H1 (cell line): ENCODE results near the gene PRTN3. TPM values are rescaled to one million over a fixed set of nuclear protein-coding genes. Genes with fewer than 3 reads are reported as not detected.
"Not testable (repeated sequence)": the region's sequence is repeated elsewhere in the genome, so short reads cannot be mapped to it uniquely, and the experiment has no call there.

ENCODE experiments used
- CTCF ChIA-PET: fragments of 300-600 bp; sonication (Branson Sonifier 250); formaldehyde crosslinking; loops from one replicate; lab custom pipeline; 2021; ENCODE audit not compliant: partially characterized antibody; lab: Charles Lee
- POLR2A ChIA-PET: fragments of 300-600 bp; sonication (Branson Sonifier 250); formaldehyde crosslinking; loops from one replicate; lab custom pipeline; 2021; ENCODE audit warnings: inconsistent platforms; ENCODE audit not compliant: partially characterized antibody; lab: Charles Lee
- DNase-seq, 2 experiments: peaks; one replicate each; pipeline versions ENCODE4 v3.0.0 to v3.0.0-alpha.2; 2010 to 2022; ENCODE audit warnings: low spot score in 2 of 2, low read depth in 1 of 2, mixed read lengths in 1 of 2
- FAIRE-seq: peaks from 2 replicates; lab custom pipeline; 2011; peaks lifted over from hg19 to GRCh38; lab: Jason Lieb, UNC
- H2AFZ ChIP-seq: 2 replicates; pipeline ENCODE4 v1.8.1; 2012; ENCODE audit warnings: low read length, inconsistent platforms
- H2AK5ac ChIP-seq: 2 replicates; pipeline ENCODE4 v1.6.1; 2013; ENCODE audit warnings: low read depth, low read length
- H2BK120ac ChIP-seq: replicated peaks from 2 replicates; pipeline ENCODE3; 2013; ENCODE audit warnings: low read depth, low read length, inconsistent platforms
- H2BK12ac ChIP-seq: 2 replicates; pipeline ENCODE4 v1.6.1; 2013; ENCODE audit warnings: low read depth, low read length
- H2BK15ac ChIP-seq: 2 replicates; pipeline ENCODE4 v1.6.1; 2013; ENCODE audit warnings: low read length
- H2BK20ac ChIP-seq: 2 replicates; pipeline ENCODE4 v1.6.1; 2013; ENCODE audit warnings: low read length
- H2BK5ac ChIP-seq: 2 replicates; pipeline ENCODE4 v1.6.1; 2013; ENCODE audit warnings: low read depth, low read length
- H3K14ac ChIP-seq: 2 replicates; pipeline ENCODE4 v1.6.1; 2013; ENCODE audit warnings: inconsistent platforms; ENCODE audit not compliant: insufficient read length
- H3K18ac ChIP-seq: 2 replicates; pipeline ENCODE4 v1.6.1; 2013; ENCODE audit warnings: low read length; ENCODE audit errors: extremely low read depth
- H3K23ac ChIP-seq: 2 replicates; pipeline ENCODE4 v1.6.1; 2013; ENCODE audit warnings: inconsistent platforms; ENCODE audit not compliant: insufficient read length
- H3K23me2 ChIP-seq: 2 replicates; pipeline ENCODE4 v1.6.1; 2013; ENCODE audit warnings: low read depth, low read length
- H3K27ac ChIP-seq: 2 replicates; pipeline ENCODE4 v1.6.1; 2011; ENCODE audit warnings: low read depth, low read length, inconsistent platforms
- H3K27me3 ChIP-seq, 4 experiments: replicated peaks in 1 of 4; 1 replicate in 1 of 4; 2 replicates in 3 of 4; pipeline versions ENCODE4 v1.6.1 to v1.8.1; 2011 to 2013; ENCODE audit warnings: low read length in 3 of 4, mild to moderate bottlenecking in 3 of 4, inconsistent platforms in 2 of 4, mixed read lengths in 2 of 4, moderate library complexity in 1 of 4; ENCODE audit not compliant: control insufficient read depth in 3 of 4, insufficient read depth in 3 of 4; ENCODE audit errors: extremely low read depth in 1 of 4
- H3K36me3 ChIP-seq, 4 experiments: 2 replicates each; pipeline versions ENCODE4 v1.6.1 to v1.8.1; 2011 to 2013; ENCODE audit warnings: mild to moderate bottlenecking in 4 of 4, low read length in 3 of 4, moderate library complexity in 2 of 4, control low read depth in 1 of 4, inconsistent platforms in 1 of 4; ENCODE audit not compliant: insufficient read depth in 4 of 4, control insufficient read depth in 2 of 4
- H3K4ac ChIP-seq: replicated peaks from 2 replicates; pipeline ENCODE3; 2013; ENCODE audit warnings: low read length, low read depth, mixed read lengths, inconsistent platforms; ENCODE audit not compliant: insufficient read length
- H3K4me1 ChIP-seq, 4 experiments: replicated peaks in 1 of 4; 1 replicate in 1 of 4; 2 replicates in 3 of 4; pipeline versions ENCODE4 v1.6.1 to v1.8.1; 2011 to 2013; ENCODE audit warnings: low read length in 3 of 4, inconsistent platforms in 2 of 4, mixed read lengths in 1 of 4; ENCODE audit not compliant: insufficient read depth in 4 of 4, control insufficient read depth in 3 of 4
- H3K4me2 ChIP-seq, 2 experiments: 2 replicates each; pipeline versions ENCODE4 v1.6.1 to v1.8.1; 2011 to 2013; ENCODE audit warnings: low read depth in 2 of 2, low read length in 2 of 2, control low read depth in 1 of 2, inconsistent platforms in 1 of 2, mild to moderate bottlenecking in 1 of 2; ENCODE audit not compliant: insufficient read depth in 1 of 2
- H3K4me3 ChIP-seq, 4 experiments: fragments of 200-600, 300-600 bp in 1 of 4; sonication (generic), shearing (Covaris generic), sonication (Bioruptor Twin) in 1 of 4; 2 replicates each; pipeline versions ENCODE4 v1.5.1 to v1.8.1; 2011 to 2016; ENCODE audit warnings: low read length in 4 of 4, low read depth in 3 of 4, control low read depth in 2 of 4, inconsistent platforms in 2 of 4, mild to moderate bottlenecking in 2 of 4, mixed read lengths in 1 of 4, moderate library complexity in 1 of 4; ENCODE audit not compliant: insufficient read depth in 2 of 4; ENCODE audit errors: extremely low read depth in 1 of 4
- H3K56ac ChIP-seq: replicated peaks from 2 replicates; pipeline ENCODE3; 2013; ENCODE audit warnings: low read depth, mild to moderate bottlenecking, mixed read lengths, low read length, inconsistent platforms; ENCODE audit not compliant: insufficient read length
- H3K79me1 ChIP-seq: 2 replicates; pipeline ENCODE4 v1.6.1; 2013; ENCODE audit warnings: low read depth, low read length, control low read depth
- H3K79me2 ChIP-seq, 2 experiments: 2 replicates each; pipeline versions ENCODE4 v1.6.1 to v1.8.1; 2012 to 2013; ENCODE audit warnings: low read length in 2 of 2, mild to moderate bottlenecking in 2 of 2, inconsistent platforms in 1 of 2; ENCODE audit not compliant: insufficient read depth in 2 of 2, control insufficient read depth in 1 of 2
- H3K9ac ChIP-seq, 4 experiments: replicated peaks in 1 of 4; 1 replicate in 1 of 4; 2 replicates in 3 of 4; pipeline versions ENCODE4 v1.6.1 to v1.8.1; 2011 to 2013; ENCODE audit warnings: low read depth in 3 of 4, low read length in 3 of 4, control low read depth in 2 of 4, mild to moderate bottlenecking in 2 of 4, moderate library complexity in 2 of 4, inconsistent platforms in 1 of 4; ENCODE audit errors: extremely low read depth in 1 of 4
- H3K9me3 ChIP-seq, 2 experiments: 2 replicates each; pipeline versions ENCODE4 v1.6.1 to v1.8.1; 2012 to 2013; ENCODE audit warnings: mild to moderate bottlenecking in 2 of 2, moderate library complexity in 2 of 2, control low read depth in 1 of 2, inconsistent platforms in 1 of 2, low read depth in 1 of 2, low read length in 1 of 2, mixed read lengths in 1 of 2; ENCODE audit not compliant: insufficient read depth in 2 of 2
- H4K20me1 ChIP-seq, 2 experiments: replicated peaks in 1 of 2; 2 replicates each; pipeline versions ENCODE3 to v1.8.1; 2011 to 2013; ENCODE audit warnings: inconsistent platforms in 2 of 2, low read length in 2 of 2, mild to moderate bottlenecking in 1 of 2; ENCODE audit not compliant: insufficient read depth in 2 of 2, control insufficient read depth in 1 of 2
- H4K5ac ChIP-seq: 2 replicates; pipeline ENCODE4 v1.6.1; 2013; ENCODE audit warnings: low read length, low read depth, mixed read lengths, inconsistent platforms; ENCODE audit not compliant: insufficient read length
- H4K8ac ChIP-seq: 2 replicates; pipeline ENCODE4 v1.8.0; 2013; ENCODE audit warnings: mild to moderate bottlenecking, moderate library complexity, low read length, inconsistent platforms; ENCODE audit not compliant: insufficient read depth; ENCODE audit errors: extremely low read depth
- H4K91ac ChIP-seq: replicated peaks from 2 replicates; pipeline ENCODE3; 2013; ENCODE audit warnings: low read length, mixed read lengths, inconsistent platforms; ENCODE audit not compliant: insufficient read length
- JUND ChIP-seq: IDR thresholded peaks from 2 replicates; pipeline ENCODE4 v1.6.1; 2011; ENCODE audit warnings: mild to moderate bottlenecking, improper control_type of control experiment, low read length
- KDM1A ChIP-seq: fragments of 200-600, 300-600 bp; sonication (generic); IDR thresholded peaks from 2 replicates; pipeline ENCODE4 v1.7.1; 2016; ENCODE audit warnings: mild to moderate bottlenecking, low read length, borderline replicate concordance
- RAD21 ChIP-seq, 2 experiments: IDR thresholded peaks in 1 of 2; conservative IDR thresholded peaks in 1 of 2; 2 replicates each; pipeline ENCODE4 v1.6.1; 2011; ENCODE audit warnings: low read depth in 2 of 2, low read length in 2 of 2, improper control_type of control experiment in 1 of 2, inconsistent platforms in 1 of 2, mild to moderate bottlenecking in 1 of 2, moderate library complexity in 1 of 2
- WGBS, 2 experiments: shearing (Covaris generic) in 1 of 2; methylation state at CpG; one replicate each; pipeline versions ENCODE4 v1.1.6 to v1.1.7; 2013 to 2015; ENCODE audit warnings: low lambda C conversion rate in 2 of 2, mixed read lengths in 2 of 2, inconsistent platforms in 1 of 2, low coverage in 1 of 2, missing lambda C conversion rate in 1 of 2; ENCODE audit not compliant: insufficient replicate concordance in 2 of 2, insufficient coverage in 1 of 2, insufficient read length in 1 of 2; ENCODE audit errors: extremely low coverage in 1 of 2, missing lambda C conversion rate in 1 of 2; 5-methylcytosine and 5-hydroxymethylcytosine counted together
- polyA plus RNA-seq, 7 experiments: library from polyadenylated mRNA; depleted of rRNA in 3 of 7; stranded (reverse) in 5 of 7; unstranded in 2 of 7; fragments of >200 nt in 5 of 7; fragments of 200-250 nt in 2 of 7; gene quantifications; 1 replicate in 5 of 7; 2 replicates in 1 of 7; 4 replicates in 1 of 7; pipeline versions ENCODE4 v1.2.1 to v1.2.3, GENCODE V29; 2011 to 2013; ENCODE audit warnings: missing spikeins in 2 of 7, mixed read lengths in 2 of 7
- total RNA-seq: library from RNA; stranded (reverse); fragmentation: NEBNext Ultra II Directional; extraction: Animal tissue kit (Norgen Biotek cat#: 25700); gene quantifications from 2 replicates; pipeline ENCODE4 v1.2.1, GENCODE V29; 2021
- TF ChIP-seq, protein P1 (sequence below), 3 experiments: IDR thresholded peaks; 1 replicate in 2 of 3; 2 replicates in 1 of 3; pipeline versions ENCODE4 v1.5.1 to v1.6.1; 2011; ENCODE audit warnings: low read length in 3 of 3, mild to moderate bottlenecking in 3 of 3, inconsistent platforms in 2 of 3, low read depth in 1 of 3, moderate library complexity in 1 of 3; ENCODE audit not compliant: insufficient read depth in 1 of 3; ENCODE audit errors: control extremely low read depth in 1 of 3
- TF ChIP-seq, protein P2 (sequence below): IDR thresholded peaks from 2 replicates; pipeline ENCODE4 v1.6.1; 2011; ENCODE audit warnings: low read depth, mild to moderate bottlenecking, low read length; ENCODE audit not compliant: insufficient read depth

PRTN3 gene
- total and polyA plus RNA-seq, 2 of the 8 experiments (the other 6 are each of a cell fraction or from before 2014, with no cell fraction given), result 0.39 to 2.1 TPM

DNA sequence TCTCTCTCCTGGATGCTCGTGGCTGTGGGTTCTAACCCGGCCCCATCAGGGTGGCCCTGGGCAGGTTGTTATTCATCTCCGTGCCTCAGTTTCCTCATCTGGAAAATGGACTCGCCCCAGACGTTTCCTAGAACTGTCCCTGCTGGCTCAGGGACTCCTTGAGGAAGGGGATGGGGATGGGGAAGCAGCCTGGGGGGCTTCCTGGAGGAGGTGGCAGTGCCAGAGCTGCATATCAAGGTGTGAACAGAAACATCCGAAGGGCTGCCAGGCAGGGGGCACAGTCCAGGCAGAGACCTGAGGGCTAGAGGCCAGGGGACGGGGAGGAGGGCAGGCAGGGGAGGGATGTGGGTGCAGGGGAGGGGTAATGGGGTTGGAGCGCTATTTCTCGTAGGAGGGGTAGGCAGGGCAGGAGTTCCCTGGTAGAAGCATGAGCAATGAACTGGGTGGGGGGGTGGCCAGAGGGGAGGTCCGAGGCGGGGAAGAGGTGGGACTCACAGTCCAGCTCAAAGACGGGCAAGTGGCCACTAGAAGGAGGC, 7.7 kb downstream of the PRTN3 start (continued):
- TF ChIP-seq RAD21 (IDR thresholded peaks at IDR 0.05 in 1 of 2, conservative IDR thresholded peaks at IDR 0.05 in 1 of 2; ENCODE audit: low read depth in 2 of 2, low read length in 2 of 2), result no peak
- TF ChIP-seq, protein P1, sequence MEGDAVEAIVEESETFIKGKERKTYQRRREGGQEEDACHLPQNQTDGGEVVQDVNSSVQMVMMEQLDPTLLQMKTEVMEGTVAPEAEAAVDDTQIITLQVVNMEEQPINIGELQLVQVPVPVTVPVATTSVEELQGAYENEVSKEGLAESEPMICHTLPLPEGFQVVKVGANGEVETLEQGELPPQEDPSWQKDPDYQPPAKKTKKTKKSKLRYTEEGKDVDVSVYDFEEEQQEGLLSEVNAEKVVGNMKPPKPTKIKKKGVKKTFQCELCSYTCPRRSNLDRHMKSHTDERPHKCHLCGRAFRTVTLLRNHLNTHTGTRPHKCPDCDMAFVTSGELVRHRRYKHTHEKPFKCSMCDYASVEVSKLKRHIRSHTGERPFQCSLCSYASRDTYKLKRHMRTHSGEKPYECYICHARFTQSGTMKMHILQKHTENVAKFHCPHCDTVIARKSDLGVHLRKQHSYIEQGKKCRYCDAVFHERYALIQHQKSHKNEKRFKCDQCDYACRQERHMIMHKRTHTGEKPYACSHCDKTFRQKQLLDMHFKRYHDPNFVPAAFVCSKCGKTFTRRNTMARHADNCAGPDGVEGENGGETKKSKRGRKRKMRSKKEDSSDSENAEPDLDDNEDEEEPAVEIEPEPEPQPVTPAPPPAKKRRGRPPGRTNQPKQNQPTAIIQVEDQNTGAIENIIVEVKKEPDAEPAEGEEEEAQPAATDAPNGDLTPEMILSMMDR (IDR thresholded peaks at IDR 0.05; ENCODE audit: control extremely low read depth in 1 of 3, insufficient read depth in 1 of 3, low read depth in 1 of 3, low read length in 3 of 3), result no peak
- TF ChIP-seq KDM1A, result no peak
- TF ChIP-seq, protein P2, sequence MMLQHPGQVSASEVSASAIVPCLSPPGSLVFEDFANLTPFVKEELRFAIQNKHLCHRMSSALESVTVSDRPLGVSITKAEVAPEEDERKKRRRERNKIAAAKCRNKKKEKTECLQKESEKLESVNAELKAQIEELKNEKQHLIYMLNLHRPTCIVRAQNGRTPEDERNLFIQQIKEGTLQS, result no peak
- TF ChIP-seq JUND, result no peak

DNA sequence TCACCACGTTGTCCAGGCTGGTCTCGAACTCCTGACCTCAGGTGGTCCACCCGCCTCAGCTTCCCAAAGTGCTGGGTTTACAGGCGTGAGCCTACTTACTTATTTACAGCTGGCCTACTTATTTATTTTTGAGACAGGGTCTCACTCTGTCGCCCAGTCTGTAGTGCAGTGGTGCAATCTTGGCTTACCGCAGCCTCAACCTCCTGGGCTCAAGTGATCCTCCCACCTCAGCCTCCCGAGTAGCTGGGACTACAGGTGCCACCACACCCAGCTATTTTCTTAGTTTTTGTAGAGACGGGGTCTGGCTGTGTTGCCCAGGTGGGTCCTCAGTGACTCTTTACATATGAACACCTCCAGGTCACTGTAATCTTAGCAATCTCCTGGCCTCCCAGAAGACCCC, 8.4 kb downstream of the PRTN3 start:
- not testable (repeated sequence) for H3K4me1 ChIP-seq, H4K20me1 ChIP-seq, H4K91ac ChIP-seq, H3K4me2 ChIP-seq, H3K79me2 ChIP-seq, H3K36me3 ChIP-seq, H3K27me3 ChIP-seq, H3K9ac ChIP-seq, H4K8ac ChIP-seq, H3K9me3 ChIP-seq, H3K56ac ChIP-seq, H3K18ac ChIP-seq, H3K79me1 ChIP-seq, H3K14ac ChIP-seq, H2AK5ac ChIP-seq, H3K23me2 ChIP-seq, H2BK12ac ChIP-seq, H3K23ac ChIP-seq, H3K4me3 ChIP-seq, H2AFZ ChIP-seq, H3K4ac ChIP-seq, DNase-seq, H2BK5ac ChIP-seq, FAIRE-seq, H2BK120ac ChIP-seq, H2BK20ac ChIP-seq, H4K5ac ChIP-seq, H3K27ac ChIP-seq, H2BK15ac ChIP-seq
- CTCF ChIA-PET, result interaction anchor here (0.9 to 1.9 kb wide), 6 partner anchors 9 to 115 kb away, joined by 3 to 6 read pairs (median 3); no protein-coding TSS in a partner anchor
- POLR2A ChIA-PET, result interaction anchor here (1.5 to 2.9 kb wide), 2 partner anchors 53 to 70 kb away, joined by 3 to 9 read pairs; partner anchors contain the start of gene PTBP1
- WGBS, 2 experiments, result 80% methylated on average over 8 of the region's 8 CpGs; no CpG with 5 or more reads in 1 of the 2 experiments
